GM12878 (cell line): ENCODE results near the gene RNF113B. TPM values are rescaled to one million over a fixed set of nuclear protein-coding genes. Genes with fewer than 3 reads are reported as not detected.

Experiments
- ATAC-seq: fragments of 200-7000 bp; cut with Tn5 transposase; 3 replicates; pipeline ENCODE4 v1.9.1; 2020; ENCODE audit warnings: mild to moderate bottlenecking, moderate library complexity
- BruUV-seq: library from RNA; stranded (reverse); fragments of 400-500 nt; replicated peaks from 2 replicates; lab custom pipeline; 2021; lab: Mats Ljungman, UMichigan
- CTCF ChIA-PET: fragments of 300-600 bp; sonication (Branson Sonifier 250); formaldehyde crosslinking; extraction: SDS; loops from one replicate; lab custom pipeline; 2021; ENCODE audit warnings: inconsistent platforms; lab: Yijun Ruan, JAX
- POLR2A ChIA-PET: fragments of 350-600 bp; formaldehyde crosslinking; extraction: SDS; loops from one replicate; lab custom pipeline; 2021; ENCODE audit warnings: inconsistent platforms; lab: Charles Lee
- RAD21 ChIA-PET: fragments of 300-600 bp; sonication (Branson Sonifier 250); formaldehyde crosslinking; loops from one replicate; lab custom pipeline; 2023; ENCODE audit warnings: antibody characterized with exemption; ENCODE audit not compliant: unreplicated experiment; lab: Charles Lee
- SMC1A ChIA-PET: fragments of 300-600 bp; sonication (Branson Sonifier 250); formaldehyde crosslinking; loops from one replicate; lab custom pipeline; 2023; ENCODE audit not compliant: unreplicated experiment, uncharacterized antibody; lab: Charles Lee
- DNase-seq: peaks from one replicate; pipeline ENCODE4 v3.0.0-alpha.2; 2011; ENCODE audit warnings: low read depth, low spot score
- FAIRE-seq: peaks from 3 replicates; lab custom pipeline; 2011; peaks lifted over from hg19 to GRCh38; lab: Jason Lieb, UNC
- H2AFZ ChIP-seq: 2 replicates; pipeline ENCODE4 v1.6.0; 2011; ENCODE audit warnings: low read depth, low read length, control low read depth; ENCODE audit not compliant: control insufficient read depth
- H3K27ac ChIP-seq: 2 replicates; pipeline ENCODE4 v1.5.1; 2011; ENCODE audit warnings: control low read depth; ENCODE audit not compliant: control insufficient read depth, insufficient read depth
- H3K27me3 ChIP-seq, 2 experiments: replicated peaks in 1 of 2; 2 replicates each; pipeline versions ENCODE4 v1.6.0 to v1.6.1; 2011; ENCODE audit warnings: low read length in 1 of 2; ENCODE audit not compliant: control insufficient read depth in 2 of 2, insufficient read depth in 2 of 2
- H3K36me3 ChIP-seq, 2 experiments: 2 replicates each; pipeline ENCODE4 v1.5.1; 2011; ENCODE audit warnings: low read length in 1 of 2; ENCODE audit not compliant: control insufficient read depth in 2 of 2, insufficient read depth in 2 of 2
- H3K4me1 ChIP-seq: 2 replicates; pipeline ENCODE4 v1.6.1; 2011; ENCODE audit warnings: mild to moderate bottlenecking, low read length, moderate library complexity, mixed read lengths; ENCODE audit not compliant: control insufficient read depth, insufficient read depth
- H3K4me2 ChIP-seq: 2 replicates; pipeline ENCODE4 v1.6.0; 2011; ENCODE audit warnings: control low read depth; ENCODE audit not compliant: control insufficient read depth, insufficient read depth
- H3K4me3 ChIP-seq: fragments of 200-600 bp; sonication (generic); 2 replicates; pipeline ENCODE4 v1.5.1; 2016
- H3K79me2 ChIP-seq: 2 replicates; pipeline ENCODE4 v1.6.0; 2011; ENCODE audit warnings: low read length; ENCODE audit not compliant: control insufficient read depth, insufficient read depth
- H3K9ac ChIP-seq: 2 replicates; pipeline ENCODE4 v1.8.0; 2011; ENCODE audit warnings: low read length, control low read depth, mixed read lengths; ENCODE audit not compliant: control insufficient read depth, insufficient read depth
- H3K9me3 ChIP-seq: replicated peaks from 3 replicates; pipeline ENCODE4 v1.5.1; 2011; ENCODE audit warnings: mild to moderate bottlenecking, low read length; ENCODE audit not compliant: control insufficient read depth, insufficient read depth
- H4K20me1 ChIP-seq: 2 replicates; pipeline ENCODE4 v1.6.0; 2011; ENCODE audit not compliant: control insufficient read depth, insufficient read depth
- EGR1 ChIP-seq, 2 experiments: IDR thresholded peaks; 1 replicate in 1 of 2; 2 replicates in 1 of 2; pipeline ENCODE4 v1.6.1; 2011 to 2012; ENCODE audit warnings: low read depth in 2 of 2, low read length in 2 of 2, borderline replicate concordance in 1 of 2, mild to moderate bottlenecking in 1 of 2, moderate library complexity in 1 of 2
- MTA2 ChIP-seq: fragments of 450-650 bp; IDR thresholded peaks from 2 replicates; pipeline ENCODE4 v1.6.1; 2016; ENCODE audit warnings: low read depth, mild to moderate bottlenecking, moderate library complexity
- NFYB ChIP-seq: IDR thresholded peaks from 2 replicates; pipeline ENCODE4 v1.6.1; 2011; ENCODE audit warnings: low read depth, mild to moderate bottlenecking, low read length, improper control_type of control experiment, moderate library complexity; ENCODE audit not compliant: insufficient read depth
- POU2F2 ChIP-seq: IDR thresholded peaks from 3 replicates; pipeline ENCODE4 v1.6.1; 2011; ENCODE audit warnings: low read depth, mild to moderate bottlenecking, low read length, borderline replicate concordance
- SMAD1 ChIP-seq: fragments of 450-650 bp; IDR thresholded peaks from 2 replicates; pipeline ENCODE4 v1.6.1; 2018; ENCODE audit warnings: mild to moderate bottlenecking, low read depth; ENCODE audit not compliant: partially characterized antibody
- TCF12 ChIP-seq: IDR thresholded peaks from 2 replicates; pipeline ENCODE4 v1.6.1; 2011; ENCODE audit warnings: low read depth, mild to moderate bottlenecking, low read length
- ZZZ3 ChIP-seq: IDR thresholded peaks from 2 replicates; pipeline ENCODE4 v1.6.1; 2011; ENCODE audit warnings: low read depth; ENCODE audit not compliant: control insufficient read depth, insufficient read length
- in situ Hi-C: fragments of 300-500 bp; cut with MboI; formaldehyde crosslinking; loops from 9 replicates; pipeline ENCODE4 v1.14.3; 2018; ENCODE audit warnings: mixed read lengths
- intact Hi-C: fragments of 100-400 bp; cut with micrococcal nuclease; formaldehyde crosslinking; loops from one replicate; pipeline ENCODE4 v1.14.2; 2022; ENCODE audit not compliant: unreplicated experiment
- polyA plus RNA-seq, 11 experiments: library from polyadenylated mRNA; depleted of rRNA in 4 of 11; unstranded in 6 of 11; stranded (reverse) in 5 of 11; fragments of >200 nt; fragmentation: Nextera tagmentation in 4 of 11; fragmentation: Illumina TruSeq in 1 of 11; extraction: Ambion mirVana in 4 of 11; extraction: Trizol in 1 of 11; gene quantifications; 1 replicate in 1 of 11; 2 replicates in 10 of 11; pipeline versions ENCODE4 v1.2.1 to v1.2.3, GENCODE V29; 2011 to 2016; ENCODE audit warnings: inconsistent platforms in 2 of 11, missing spikeins in 2 of 11, low read depth in 1 of 11
- total RNA-seq, 4 experiments: library from RNA; depleted of rRNA in 3 of 4; stranded (reverse); fragments of >200 nt in 3 of 4; fragmentation: Illumina TruSeq in 1 of 4; extraction: Trizol in 1 of 4; gene quantifications; 2 replicates each; pipeline versions ENCODE4 v1.2.1 to v1.2.3, GENCODE V29; 2013 to 2021
- TF ChIP-seq, protein P1 (sequence below): fragments of 450-650 bp; formaldehyde crosslinking; IDR thresholded peaks from 2 replicates; pipeline ENCODE4 v1.5.0; 2022; ENCODE audit warnings: mild to moderate bottlenecking, missing genetic modification characterization

Gene RNF113B
- total and polyA plus RNA-seq, 10 of the 15 experiments (the other 5 are each of a cell fraction or from before 2014, with no cell fraction given): not detected

GRCh38 chr13:98224557-98224956, 47.5 kb upstream of the RNF113B start (continued):
- TF ChIP-seq NFYB: no peak

GRCh38 chr13:98223741-98224140, 46.7 kb upstream of the RNF113B start:
- Histone ChIP-seq H2AFZ (no peak overlapping the region), H3K36me3 (no peaks in the 10 kb centered on the region), H3K27ac (no peak overlapping the region), H3K9me3 (no peaks in the 10 kb centered on the region), H3K27me3 (no peaks in the 10 kb centered on the region), H3K4me1 (no peaks in the 10 kb centered on the region), H3K9ac (no peak overlapping the region), H4K20me1 (no peaks in the 10 kb centered on the region), H3K79me2 (no peaks in the 10 kb centered on the region), H3K4me3 (no peak overlapping the region), H3K4me2 (no peak overlapping the region)
- CTCF ChIA-PET: interaction anchor here (1.8 kb wide), 1 partner anchor 22 kb away, joined by 5 read pairs; no protein-coding TSS in a partner anchor
- in situ Hi-C loops: no loop called here
- ATAC-seq (no peak), FAIRE-seq (no peak), DNase-seq (no peak)
- RAD21 ChIA-PET: no interaction called here
- intact Hi-C loops: no loop called here
- TF ChIP-seq, protein P1, sequence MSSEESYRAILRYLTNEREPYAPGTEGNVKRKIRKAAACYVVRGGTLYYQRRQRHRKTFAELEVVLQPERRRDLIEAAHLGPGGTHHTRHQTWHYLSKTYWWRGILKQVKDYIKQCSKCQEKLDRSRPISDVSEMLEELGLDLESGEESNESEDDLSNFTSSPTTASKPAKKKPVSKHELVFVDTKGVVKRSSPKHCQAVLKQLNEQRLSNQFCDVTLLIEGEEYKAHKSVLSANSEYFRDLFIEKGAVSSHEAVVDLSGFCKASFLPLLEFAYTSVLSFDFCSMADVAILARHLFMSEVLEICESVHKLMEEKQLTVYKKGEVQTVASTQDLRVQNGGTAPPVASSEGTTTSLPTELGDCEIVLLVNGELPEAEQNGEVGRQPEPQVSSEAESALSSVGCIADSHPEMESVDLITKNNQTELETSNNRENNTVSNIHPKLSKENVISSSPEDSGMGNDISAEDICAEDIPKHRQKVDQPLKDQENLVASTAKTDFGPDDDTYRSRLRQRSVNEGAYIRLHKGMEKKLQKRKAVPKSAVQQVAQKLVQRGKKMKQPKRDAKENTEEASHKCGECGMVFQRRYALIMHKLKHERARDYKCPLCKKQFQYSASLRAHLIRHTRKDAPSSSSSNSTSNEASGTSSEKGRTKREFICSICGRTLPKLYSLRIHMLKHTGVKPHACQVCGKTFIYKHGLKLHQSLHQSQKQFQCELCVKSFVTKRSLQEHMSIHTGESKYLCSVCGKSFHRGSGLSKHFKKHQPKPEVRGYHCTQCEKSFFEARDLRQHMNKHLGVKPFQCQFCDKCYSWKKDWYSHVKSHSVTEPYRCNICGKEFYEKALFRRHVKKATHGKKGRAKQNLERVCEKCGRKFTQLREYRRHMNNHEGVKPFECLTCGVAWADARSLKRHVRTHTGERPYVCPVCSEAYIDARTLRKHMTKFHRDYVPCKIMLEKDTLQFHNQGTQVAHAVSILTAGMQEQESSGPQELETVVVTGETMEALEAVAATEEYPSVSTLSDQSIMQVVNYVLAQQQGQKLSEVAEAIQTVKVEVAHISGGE (CRISPR knock-in tag): no peak
- TF ChIP-seq EGR1 (IDR thresholded peaks at IDR 0.05; ENCODE audit: borderline replicate concordance in 1 of 2, low read depth in 2 of 2, low read length in 2 of 2): no peak
- TF ChIP-seq TCF12: no peak
- no peak for TF ChIP-seq POU2F2
- TF ChIP-seq ZZZ3: no peak
- TF ChIP-seq MTA2: no peak
- TF ChIP-seq SMAD1: no peak
- POLR2A ChIA-PET: interaction anchor here (0.7 kb wide), 1 partner anchor 8 kb away, joined by 3 read pairs; no protein-coding TSS in a partner anchor
- SMC1A ChIA-PET: interaction anchor here (0.7 to 3.6 kb wide), 2 partner anchors 12 to 19 kb away, joined by 3 to 15 read pairs; no protein-coding TSS in a partner anchor
- no TSS peak for BruUV-seq
